Activated naive CD4-positive, alpha-beta T cell (primary cell): ENCODE data around the gene OMA1.
A peak's percentile ranks its signal among the peaks of the same experiment; 100 is the strongest.
"Not testable (repeated sequence)": the region's sequence is repeated elsewhere in the genome, so short reads cannot be mapped to it uniquely, and the experiment has no call there.

ENCODE experiments used
- DNase-seq, 4 experiments: peaks; one replicate each; lab custom pipeline; 2025; lab: John Stamatoyannopoulos, UW

The OMA1 gene

GRCh38 chr1:58546520-58547308, at the start of gene OMA1:
Gene OMA1 (minus strand): TSS chr1:58546726. CDS start chr1:58539294, 7,432 bp downstream.
- DNase-seq = peak; percentile 95 to 97 (median 96)

GRCh38 chr1:58594546-58594945, 48.0 kb upstream of the OMA1 start:
- no peak for DNase-seq

DNA sequence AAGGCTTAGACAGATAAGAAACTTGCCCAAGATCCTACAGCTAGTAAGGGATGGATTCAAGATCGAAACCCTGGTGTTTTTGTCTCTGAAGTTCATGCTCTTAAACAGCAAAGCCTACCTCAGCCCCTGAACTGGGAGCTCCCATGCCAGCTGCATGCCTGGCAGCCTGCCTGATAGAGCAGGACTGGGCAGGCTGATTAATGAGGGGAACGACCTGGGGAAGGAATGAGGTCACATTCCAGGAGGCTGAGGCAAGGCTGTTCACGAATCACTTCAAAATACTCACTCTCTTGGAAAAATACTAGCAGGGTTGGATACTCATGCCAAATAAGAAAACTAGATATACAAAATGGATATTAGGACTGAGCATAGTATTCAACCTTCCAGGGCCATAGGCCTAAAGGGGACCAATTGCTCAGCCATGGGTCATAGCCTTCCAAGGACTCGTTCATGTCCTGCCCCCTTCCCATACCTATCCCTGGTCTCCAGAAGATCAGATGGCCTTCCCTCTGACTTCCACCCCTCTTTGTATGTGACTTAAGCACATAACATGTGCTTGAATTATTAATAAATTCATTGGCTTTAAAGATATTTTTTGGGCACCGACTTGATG, 46.1 kb upstream of the OMA1 start:
- no peak for DNase-seq

GRCh38 chr1:58591806-58592205, 45.3 kb upstream of the OMA1 start:
- DNase-seq = no peak

DNA sequence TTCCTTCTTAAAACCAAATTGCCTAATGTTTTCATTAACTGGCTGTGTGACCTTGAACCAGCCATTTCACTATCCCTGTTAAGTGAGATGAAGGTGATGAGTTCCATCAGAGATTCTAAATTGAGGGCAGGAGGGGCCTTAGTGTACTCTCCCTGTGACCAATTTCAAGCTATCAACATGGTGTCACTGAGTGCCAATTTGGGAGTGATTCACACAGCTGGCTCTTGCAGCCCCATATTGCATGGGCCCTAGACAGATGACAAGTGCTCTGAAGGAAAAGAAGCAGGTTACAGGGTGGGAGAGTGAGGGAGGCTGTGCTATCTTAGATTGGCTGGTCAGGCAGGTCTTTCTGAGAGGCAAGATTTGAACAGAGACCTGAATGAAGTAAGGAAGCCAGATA, 43.5 kb upstream of the OMA1 start:
- DNase-seq = no peak

DNA sequence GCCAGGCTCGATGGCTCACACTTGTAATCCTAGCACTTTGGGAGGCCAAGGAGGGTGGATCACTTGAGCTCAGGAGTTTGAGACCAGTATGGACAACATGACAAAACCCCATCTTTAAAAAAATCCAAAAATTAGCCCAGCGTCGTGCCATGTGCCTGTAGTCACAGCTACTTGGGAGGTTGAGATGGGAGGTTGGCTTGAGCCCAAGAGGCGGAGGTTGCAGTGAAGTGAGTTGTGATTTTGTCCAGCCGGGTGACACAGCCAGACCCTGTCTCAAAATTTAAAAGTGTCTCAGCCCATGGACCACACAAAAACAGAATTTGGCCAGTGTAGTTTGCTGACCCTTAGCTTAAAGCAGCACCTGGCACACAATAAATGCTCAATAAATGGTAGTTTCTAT, 41.9 kb upstream of the OMA1 start:
- DNase-seq = no peak

- no peak for DNase-seq
These were observed 41.1 kb upstream of the OMA1 start for GRCh38 chr1:58587667-58588066.

DNA sequence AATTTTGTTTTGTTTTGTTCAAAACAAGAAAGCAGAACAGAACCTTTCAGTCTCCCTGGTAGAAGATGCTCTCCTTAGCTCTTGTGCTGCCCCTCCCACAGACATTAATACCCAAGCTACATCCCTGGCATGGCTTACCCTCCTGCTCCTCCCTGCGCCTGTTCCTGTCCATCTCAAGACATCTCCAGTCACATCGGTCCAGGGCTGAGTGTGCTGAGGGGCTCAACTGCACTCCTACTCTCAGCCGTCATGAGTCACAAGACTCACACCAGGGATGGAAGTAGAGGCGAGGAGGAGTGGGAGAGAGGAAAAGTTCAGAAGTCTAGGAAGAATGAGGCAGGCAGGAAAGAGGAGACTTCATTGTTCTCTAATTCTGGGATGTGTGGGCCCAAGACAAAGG, 39.7 kb upstream of the OMA1 start:
- DNase-seq = no peak

DNA sequence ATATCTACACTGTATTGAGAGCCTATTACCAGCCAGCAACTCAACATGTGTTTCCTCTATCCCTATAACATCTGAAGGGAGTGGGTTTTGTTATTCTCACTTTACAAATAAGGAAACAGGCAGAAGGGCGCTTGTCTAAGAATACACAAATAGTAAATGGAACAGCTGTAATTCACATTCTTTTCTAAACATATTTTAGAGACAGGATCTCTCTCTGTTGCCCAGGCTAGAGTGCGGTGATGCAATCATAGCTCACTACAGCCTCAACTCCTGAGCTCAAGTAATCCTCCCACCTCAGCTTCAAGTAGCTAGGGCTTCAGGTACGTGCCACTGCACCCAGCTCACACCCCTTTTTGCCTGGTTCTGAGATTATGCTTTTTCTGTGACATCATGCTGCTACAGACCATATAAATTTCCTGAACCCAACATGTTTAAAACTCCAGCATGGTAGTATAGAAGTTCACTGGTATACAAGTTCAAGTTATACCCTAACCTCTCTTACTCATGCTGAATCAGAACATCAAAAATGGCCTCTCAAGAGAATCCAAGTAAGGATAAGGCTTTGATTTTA, 39.1 kb upstream of the OMA1 start:
- no peak for DNase-seq

DNA sequence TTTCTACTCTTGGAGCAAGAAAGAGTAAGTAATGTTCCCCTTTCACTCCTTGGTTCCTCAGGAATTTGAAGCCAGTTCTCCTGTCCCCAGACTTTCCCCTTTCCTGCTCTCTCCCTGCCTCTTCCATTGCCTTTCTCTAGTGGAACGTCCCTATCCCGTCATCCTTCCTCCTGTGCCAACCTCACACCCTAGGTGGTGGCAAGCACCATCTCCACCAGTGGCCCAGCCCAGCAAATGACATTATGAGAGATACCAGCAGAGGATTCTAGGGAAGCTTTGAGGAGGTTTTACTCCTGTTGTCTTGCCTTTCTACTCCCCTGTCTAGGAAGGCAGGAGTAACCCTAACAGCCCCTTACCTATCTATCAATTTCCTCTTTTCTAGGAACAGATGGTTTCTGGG, 38.6 kb upstream of the OMA1 start:
- no peak for DNase-seq

DNA sequence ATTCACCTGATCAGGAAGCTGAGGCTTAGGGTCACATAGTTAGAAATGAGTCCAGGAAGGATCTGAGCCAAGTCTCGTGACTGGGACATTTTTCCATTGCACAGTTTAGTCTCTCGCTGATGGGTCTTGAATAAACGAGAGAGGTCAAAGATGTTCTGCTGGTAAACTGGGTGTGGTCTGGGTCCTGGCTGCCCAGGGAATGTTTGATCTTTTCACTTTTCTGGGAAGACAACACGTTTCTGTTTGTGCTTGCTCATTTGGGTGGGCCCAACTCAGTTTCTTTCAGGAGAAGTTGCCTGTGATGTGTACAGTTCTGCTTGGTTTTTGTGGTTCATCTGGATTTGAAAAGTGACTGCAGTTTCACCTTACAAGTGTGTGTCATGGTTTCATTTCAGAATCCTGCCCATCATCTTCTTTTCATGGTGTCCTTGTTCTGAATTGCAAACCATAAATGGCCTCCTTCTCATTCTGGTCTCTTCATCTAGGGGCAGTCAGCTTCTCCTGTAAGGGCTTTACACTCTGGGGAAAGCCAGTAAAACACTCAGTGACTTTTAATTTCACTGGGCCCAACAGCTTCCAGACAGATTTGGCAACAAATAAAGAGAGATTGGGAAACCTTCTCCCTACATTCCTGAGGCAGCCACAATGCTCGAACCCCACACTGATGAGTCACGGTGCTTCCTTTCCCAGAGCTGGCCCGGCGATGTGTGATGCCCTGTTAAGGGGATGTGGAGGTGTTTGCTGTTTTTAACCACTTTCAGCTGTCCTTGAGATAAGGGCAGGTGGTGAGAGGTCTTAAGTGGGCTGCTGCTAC, 37.8 kb upstream of the OMA1 start:
- DNase-seq = no peak

DNA sequence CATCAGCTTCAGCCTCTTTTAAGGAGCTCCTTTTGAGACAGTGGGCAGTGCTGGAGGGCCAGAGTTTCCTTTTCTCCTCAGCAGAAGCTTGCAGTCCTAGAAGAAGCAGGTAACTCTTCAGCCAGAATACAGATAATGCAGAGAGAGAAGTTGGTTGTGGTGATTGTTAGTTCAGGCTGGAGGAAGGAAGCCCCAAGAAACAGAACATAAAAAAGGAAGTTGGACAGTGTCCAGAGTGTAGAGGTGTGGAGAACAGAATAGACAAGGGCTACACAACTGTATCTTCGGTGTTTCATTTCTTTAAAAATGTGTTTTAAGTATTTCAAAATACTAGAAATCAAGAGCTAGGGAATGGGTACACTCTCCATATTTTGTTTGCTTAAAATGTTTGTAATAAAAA, 37.0 kb upstream of the OMA1 start:
- no peak for DNase-seq

DNA sequence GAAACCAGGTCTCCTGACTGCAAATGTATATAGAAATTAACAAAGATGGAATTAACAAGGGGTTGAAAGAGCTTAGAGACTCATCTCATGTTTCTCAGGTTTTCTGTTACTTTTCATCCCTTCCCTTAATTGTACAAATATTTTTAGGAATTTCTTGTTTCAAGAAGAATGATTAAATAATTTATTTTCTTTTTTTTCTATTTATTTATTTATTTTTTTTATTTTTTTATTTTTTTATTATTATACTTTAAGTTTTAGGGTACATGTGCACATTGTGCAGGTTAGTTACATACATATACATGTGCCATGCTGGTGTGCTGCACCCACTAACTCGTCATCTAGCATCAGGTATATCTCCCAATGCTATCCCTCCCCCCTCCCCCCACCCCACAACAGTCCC, 35.6 kb upstream of the OMA1 start:
- not testable (repeated sequence) for DNase-seq

DNA sequence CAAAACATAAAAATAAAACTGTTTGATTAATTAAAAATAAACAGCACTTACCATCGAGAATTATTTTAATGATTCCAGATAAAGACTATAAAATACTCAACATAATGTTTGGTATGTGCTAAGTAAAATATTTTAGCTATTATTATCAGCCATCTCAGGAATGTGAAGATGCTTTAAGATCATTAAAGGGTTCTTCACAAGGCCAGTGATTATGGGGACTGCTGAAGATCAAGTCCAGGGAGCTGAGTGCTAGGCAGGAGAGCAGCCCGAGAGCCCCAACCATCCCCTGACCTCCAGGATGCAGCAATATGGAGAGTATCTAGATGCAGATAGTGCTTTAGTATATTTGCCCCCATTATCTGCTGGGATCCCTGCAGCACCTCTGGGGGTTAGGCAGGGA, 35.1 kb upstream of the OMA1 start:
- DNase-seq = no peak

DNA sequence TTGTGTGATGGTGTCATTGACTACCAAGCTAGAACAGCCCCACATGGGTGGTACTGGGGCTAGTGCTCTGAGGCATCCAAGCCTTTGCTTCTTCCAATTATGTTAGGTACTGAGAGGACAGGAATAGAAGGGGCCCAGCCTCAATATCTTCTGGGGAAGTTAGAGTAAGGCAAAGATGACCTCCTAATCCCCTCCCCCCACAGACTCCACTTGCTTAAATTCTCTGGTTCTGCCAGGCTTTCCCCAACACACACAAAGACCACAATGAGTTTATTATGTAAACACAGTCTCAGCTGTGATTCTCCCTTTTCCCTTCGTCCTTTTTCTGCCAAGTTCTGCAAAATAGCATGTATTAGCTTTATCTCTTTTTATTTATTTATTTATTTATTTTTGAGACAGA, 33.7 kb upstream of the OMA1 start:
- DNase-seq = no peak

DNA sequence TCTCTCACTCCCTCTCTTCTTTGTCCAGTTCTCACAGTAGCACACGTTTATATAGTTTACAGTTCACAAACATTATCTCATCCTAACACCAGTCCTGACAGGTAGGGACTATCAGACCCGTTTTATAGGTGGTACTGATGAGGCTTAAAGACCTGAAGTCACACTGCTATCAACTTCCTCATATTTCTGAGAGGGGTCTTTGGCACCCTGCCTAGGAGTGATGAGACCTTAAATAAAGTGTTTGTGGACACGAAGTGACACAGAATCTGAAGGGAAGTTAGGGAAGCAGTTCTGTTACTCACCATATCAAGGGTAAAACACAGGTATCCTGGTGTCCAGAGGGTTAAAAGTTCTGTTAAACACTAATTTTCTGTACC, 31.1 kb upstream of the OMA1 start:
- no peak for DNase-seq

DNA sequence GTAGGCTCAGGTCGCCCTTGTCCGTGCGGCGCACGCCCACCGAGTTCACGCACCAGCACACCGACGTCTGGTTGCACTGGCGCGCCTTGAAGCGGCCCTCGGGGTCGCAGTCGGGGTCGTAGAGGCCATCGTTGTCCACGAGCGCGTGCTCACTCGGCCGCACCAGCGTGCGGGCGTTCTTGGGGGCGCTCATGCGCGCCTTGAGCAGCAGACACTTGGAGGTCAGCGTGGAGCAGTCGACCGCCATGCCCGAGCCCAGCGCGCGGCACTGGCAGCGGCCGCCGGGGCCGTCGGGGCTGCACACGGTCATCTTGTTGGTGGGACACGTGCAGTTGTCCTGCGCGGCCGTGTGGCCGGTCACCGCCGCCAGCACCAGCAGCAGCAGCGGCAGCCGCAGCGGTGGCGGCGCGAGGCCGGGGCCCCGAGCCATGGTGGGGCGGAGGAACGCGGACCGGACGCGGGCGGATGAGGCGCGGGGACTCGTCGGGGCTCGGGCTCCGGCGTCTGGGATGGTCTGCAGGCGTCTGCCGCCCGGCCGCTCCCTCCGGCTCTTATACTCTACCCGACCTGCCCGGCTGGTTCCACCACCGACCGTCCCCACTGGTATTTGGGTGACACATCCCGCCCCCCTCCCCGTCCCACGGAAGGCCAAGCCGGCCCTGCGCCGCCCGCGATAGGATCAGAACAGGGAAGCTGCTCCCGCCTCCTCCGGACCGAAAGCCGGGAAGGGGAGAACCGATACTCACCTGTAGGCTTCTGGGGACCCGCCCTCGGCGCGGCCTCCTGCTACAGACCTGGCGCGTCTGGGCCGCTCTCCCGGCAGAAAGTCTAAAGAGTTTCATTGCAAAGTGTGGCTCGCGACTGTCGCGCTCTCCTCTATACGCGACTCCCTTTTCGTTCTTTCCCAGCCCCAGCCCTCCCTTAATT, 30.5 kb upstream of the OMA1 start, which contains the start of gene TACSTD2:
Gene TACSTD2, minus strand, starts transcription at position 526 of the 927 bp plus-strand sequence. Its CDS starts 96 bp downstream, at position 430.
- DNase-seq = no peak

DNA sequence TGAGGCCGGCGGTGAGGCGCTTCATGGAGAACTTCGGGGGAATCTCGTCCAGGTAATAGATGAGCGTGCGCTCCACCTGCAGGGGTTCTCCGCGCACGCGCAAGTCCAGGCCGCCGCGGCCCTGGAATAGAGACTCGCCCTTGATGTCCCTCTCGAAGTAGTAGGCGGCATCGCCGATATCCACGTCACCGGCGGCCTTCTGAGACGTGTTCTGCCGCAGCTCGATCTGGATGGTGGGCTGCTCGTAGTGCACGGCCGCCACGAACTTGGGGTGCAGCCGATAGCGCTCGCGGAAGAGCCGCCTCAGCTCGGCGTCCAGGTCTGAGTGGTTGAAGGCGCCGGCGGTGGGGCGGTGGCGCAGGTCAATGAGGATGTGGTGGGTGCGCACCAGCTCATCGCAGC, 29.8 kb upstream of the OMA1 start:
- DNase-seq = no peak

DNA sequence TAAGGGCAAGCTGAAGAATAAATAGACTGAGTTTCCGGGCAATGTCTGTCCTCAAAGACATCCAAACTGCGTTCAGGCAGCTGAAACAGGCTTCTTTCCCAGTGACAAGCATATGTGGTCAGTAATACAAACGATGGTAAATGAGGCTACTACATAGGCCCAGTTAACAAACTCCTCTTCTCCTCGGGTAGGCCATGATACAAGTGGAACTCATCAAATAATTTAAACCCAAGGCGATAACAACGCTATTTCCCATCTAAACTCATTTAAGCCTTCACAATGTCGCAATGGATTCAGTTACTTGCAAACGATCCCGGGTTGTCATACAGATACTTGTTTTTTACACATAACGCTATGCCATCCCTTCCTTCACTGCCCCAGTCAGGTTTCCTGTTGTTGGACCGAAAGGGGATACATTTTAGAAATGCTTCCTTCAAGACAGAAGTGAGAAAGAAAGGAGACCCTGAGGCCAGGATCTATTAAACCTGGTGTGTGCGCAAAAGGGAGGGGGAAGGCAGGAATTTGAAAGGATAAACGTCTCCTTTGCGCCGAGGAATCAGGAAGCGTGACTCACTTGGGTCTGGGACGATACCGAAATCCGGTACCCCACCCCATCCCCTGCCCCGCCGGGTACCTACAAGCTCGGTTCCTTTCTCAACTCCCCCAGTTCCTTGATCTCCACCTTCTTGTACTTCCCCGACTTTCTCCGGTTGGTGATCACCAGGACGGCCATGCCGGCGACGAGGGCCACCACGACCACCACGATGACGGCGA, 29.2 kb upstream of the OMA1 start:
- no peak for DNase-seq

GRCh38 chr1:58574816-58575215, 28.3 kb upstream of the OMA1 start:
- DNase-seq = no peak
